Endothelial cell (in vitro differentiated cells): Measurements from ENCODE around the gene ORC5. TPM values are rescaled to one million over a fixed set of nuclear protein-coding genes. Genes with fewer than 3 reads are reported as not detected.
"Not testable (repeated sequence)": the region's sequence is repeated elsewhere in the genome, so short reads cannot be mapped to it uniquely, and the experiment has no call there.

Source experiments
- DNase-seq: peaks from one replicate; pipeline ENCODE4 v3.0.0; 2021; ENCODE audit warnings: low spot score
- H3K27ac Mint-ChIP-seq: one replicate; pipeline ENCODE4 v1.8.0; 2021; ENCODE audit warnings: mixed read lengths, inconsistent platforms; ENCODE audit not compliant: unreplicated experiment
- H3K27me3 Mint-ChIP-seq: one replicate; pipeline ENCODE4 v1.8.0; 2021; ENCODE audit warnings: mild to moderate bottlenecking, moderate library complexity, mixed read lengths, inconsistent platforms; ENCODE audit not compliant: unreplicated experiment
- H3K36me3 Mint-ChIP-seq: one replicate; pipeline ENCODE4 v1.8.0; 2021; ENCODE audit warnings: mild to moderate bottlenecking, low read depth, mixed read lengths, inconsistent platforms; ENCODE audit not compliant: unreplicated experiment
- H3K4me1 Mint-ChIP-seq: one replicate; pipeline ENCODE4 v1.8.0; 2021; ENCODE audit warnings: mild to moderate bottlenecking, mixed read lengths, inconsistent platforms; ENCODE audit not compliant: unreplicated experiment
- H3K4me3 Mint-ChIP-seq: one replicate; pipeline ENCODE4 v1.8.0; 2021; ENCODE audit warnings: mild to moderate bottlenecking, mixed read lengths, inconsistent platforms; ENCODE audit not compliant: unreplicated experiment
- H3K9me3 Mint-ChIP-seq: one replicate; pipeline ENCODE4 v1.8.0; 2021; ENCODE audit warnings: mixed read lengths, inconsistent platforms; ENCODE audit not compliant: unreplicated experiment
- total RNA-seq: library from RNA; stranded (reverse); fragmentation: NEBNext Ultra II Directional; extraction: Animal tissue kit (Norgen Biotek cat#: 25700); gene quantifications from one replicate; pipeline ENCODE4 v1.2.1, GENCODE V29; 2021; ENCODE audit not compliant: unreplicated experiment
- TF ChIP-seq, protein P1 (sequence below): fragments of 200-600 bp; sonication (generic); IDR thresholded peaks from one replicate; pipeline ENCODE4 v1.5.0; 2021; ENCODE audit warnings: antibody characterized with exemption; ENCODE audit not compliant: unreplicated experiment

The ORC5 gene
- total RNA-seq, 1 donor from 2014 or later, result 16.7 TPM

DNA sequence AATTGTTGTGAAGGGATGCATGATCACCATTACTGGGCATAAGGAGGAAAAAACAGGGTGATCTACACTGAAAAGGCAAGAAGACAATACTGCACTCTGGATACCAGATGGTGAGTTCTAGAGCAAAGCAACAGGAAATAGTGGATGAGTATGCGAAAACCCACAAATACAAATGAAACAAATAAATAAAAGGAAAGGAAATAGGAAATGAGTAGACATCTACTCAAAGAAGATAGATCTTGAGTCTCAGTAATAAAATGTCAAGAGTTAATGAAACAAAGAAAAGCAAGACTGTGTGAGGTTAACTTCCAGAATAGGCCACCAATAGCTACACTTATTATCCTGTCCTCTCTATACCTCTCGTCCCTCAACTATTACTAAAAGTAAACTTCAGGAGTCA, 11.7 kb downstream of the ORC5 start:
- Mint-ChIP-seq H3K4me1 (peaks cover 6% of the 10 kb centered on the region), H3K36me3 (peaks cover 43% of the 10 kb centered on the region), H3K4me3 (no peak overlapping the region), H3K9me3 (peaks cover 6% of the 10 kb centered on the region), H3K27me3 (peaks cover 1% of the 10 kb centered on the region), H3K27ac (peak overlapping the region; percentile 39)
- TF ChIP-seq, protein P1, sequence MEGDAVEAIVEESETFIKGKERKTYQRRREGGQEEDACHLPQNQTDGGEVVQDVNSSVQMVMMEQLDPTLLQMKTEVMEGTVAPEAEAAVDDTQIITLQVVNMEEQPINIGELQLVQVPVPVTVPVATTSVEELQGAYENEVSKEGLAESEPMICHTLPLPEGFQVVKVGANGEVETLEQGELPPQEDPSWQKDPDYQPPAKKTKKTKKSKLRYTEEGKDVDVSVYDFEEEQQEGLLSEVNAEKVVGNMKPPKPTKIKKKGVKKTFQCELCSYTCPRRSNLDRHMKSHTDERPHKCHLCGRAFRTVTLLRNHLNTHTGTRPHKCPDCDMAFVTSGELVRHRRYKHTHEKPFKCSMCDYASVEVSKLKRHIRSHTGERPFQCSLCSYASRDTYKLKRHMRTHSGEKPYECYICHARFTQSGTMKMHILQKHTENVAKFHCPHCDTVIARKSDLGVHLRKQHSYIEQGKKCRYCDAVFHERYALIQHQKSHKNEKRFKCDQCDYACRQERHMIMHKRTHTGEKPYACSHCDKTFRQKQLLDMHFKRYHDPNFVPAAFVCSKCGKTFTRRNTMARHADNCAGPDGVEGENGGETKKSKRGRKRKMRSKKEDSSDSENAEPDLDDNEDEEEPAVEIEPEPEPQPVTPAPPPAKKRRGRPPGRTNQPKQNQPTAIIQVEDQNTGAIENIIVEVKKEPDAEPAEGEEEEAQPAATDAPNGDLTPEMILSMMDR, result no peak
- no peak for DNase-seq

- TF ChIP-seq, protein P1, result no peak
- Mint-ChIP-seq H3K27ac (no peak overlapping the region), H3K27me3 (no peaks in the 10 kb centered on the region), H3K9me3 (no peaks in the 10 kb centered on the region), H3K4me3 (no peak overlapping the region), H3K36me3 (peaks cover 21% of the 10 kb centered on the region), H3K4me1 (peaks cover 6% of the 10 kb centered on the region)
- no peak for DNase-seq
Measured at GRCh38 chr7:104192434-104192833, 15.4 kb downstream of the ORC5 start.

DNA sequence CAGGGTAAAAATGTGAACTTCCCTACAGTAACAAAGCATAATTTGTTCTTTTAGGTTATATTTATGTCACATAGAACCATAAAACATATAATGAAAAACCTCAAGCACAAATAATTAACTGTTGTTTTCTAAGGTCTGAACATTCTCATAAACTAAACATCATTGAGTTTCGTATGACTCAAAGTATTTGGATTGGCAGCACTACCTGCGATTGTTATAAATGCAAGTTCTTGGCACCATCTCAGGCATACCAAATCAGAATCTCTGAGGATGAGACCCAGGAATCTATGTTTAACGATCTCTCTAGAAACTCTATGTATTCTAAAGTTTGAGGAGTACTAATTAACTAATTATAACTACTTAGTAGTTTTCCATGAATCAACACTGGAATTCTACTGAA, 22.5 kb downstream of the ORC5 start:
- Mint-ChIP-seq H3K4me3 (no peak overlapping the region), H3K9me3 (no peaks in the 10 kb centered on the region), H3K27me3 (no peaks in the 10 kb centered on the region), H3K36me3 (peaks cover 48% of the 10 kb centered on the region), H3K27ac (no peak overlapping the region), H3K4me1 (no peaks in the 10 kb centered on the region)
- TF ChIP-seq, protein P1, result no peak
- DNase-seq, result no peak

DNA sequence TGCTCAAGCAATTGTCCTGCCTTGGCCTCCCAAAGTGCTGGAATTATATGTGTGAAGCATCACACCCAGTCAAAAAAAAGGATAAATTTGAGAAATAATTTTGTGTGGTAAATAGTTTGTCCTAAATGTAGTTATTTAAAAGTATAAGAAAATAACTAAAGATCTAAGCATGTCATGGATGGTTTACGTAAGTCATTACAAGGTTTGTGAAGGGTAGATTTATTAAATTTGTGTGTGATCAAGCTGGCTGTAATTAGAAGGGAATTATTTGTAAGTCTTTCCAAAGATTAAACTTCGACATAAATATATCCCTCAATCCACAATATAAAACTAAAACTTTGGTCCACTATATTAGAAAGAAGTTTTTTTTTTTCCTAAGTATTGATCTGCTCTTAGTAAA, 28.6 kb downstream of the ORC5 start:
- Mint-ChIP-seq H3K27me3 (no peaks in the 10 kb centered on the region), H3K4me1 (no peaks in the 10 kb centered on the region), H3K4me3 (peak overlapping the region; percentile 65), H3K9me3 (peaks cover 6% of the 10 kb centered on the region), H3K36me3 (peaks cover 61% of the 10 kb centered on the region), H3K27ac (no peak overlapping the region)
- no peak for DNase-seq
- TF ChIP-seq, protein P1, result no peak

GRCh38 chr7:104177565-104178083, 30.2 kb downstream of the ORC5 start:
- peaks cover 48% of the 10 kb centered on the region for H3K36me3 Mint-ChIP-seq
- not testable (repeated sequence) for H3K27me3 Mint-ChIP-seq, H3K27ac Mint-ChIP-seq, DNase-seq, H3K9me3 Mint-ChIP-seq, H3K4me1 Mint-ChIP-seq
- H3K4me3 Mint-ChIP-seq, result peak overlapping the region; percentile 71
